ENCODE measurements around the gene FICD.

The FICD gene

DNA sequence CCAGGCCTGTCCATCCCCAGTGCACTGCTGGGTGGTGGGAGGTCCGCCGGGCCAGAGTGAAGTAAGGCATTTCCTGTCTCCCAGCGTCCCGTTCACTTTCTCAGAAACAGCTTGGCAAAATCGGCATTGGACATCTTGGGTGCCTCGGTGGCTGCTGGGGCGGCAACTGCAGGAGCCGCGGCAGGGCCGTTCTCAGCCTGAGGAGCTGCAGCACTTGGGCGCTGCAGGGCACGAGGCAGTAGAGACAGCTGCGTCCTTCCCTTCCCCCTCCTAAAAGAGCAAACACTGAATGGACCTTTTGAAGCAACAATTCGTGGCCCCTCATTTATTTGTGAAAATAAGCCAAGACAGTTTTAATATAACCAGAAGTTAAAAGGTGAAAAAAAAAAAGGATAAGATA is 8.3 kb downstream of the FICD start:
- Histone ChIP-seq H3K4me3 (replicated peaks; ENCODE audit: insufficient read depth, low read length) (no peak overlapping the region), H3K27ac (replicated peaks) (no peak overlapping the region), H3K27me3 (ENCODE audit: insufficient read depth, poor library complexity, severe bottlenecking) (no peaks in the 10 kb centered on the region)
- no peak for DNase-seq (ENCODE audit: low read depth in 1 of 2, low spot score in 1 of 2)
- TF ChIP-seq, protein P1, sequence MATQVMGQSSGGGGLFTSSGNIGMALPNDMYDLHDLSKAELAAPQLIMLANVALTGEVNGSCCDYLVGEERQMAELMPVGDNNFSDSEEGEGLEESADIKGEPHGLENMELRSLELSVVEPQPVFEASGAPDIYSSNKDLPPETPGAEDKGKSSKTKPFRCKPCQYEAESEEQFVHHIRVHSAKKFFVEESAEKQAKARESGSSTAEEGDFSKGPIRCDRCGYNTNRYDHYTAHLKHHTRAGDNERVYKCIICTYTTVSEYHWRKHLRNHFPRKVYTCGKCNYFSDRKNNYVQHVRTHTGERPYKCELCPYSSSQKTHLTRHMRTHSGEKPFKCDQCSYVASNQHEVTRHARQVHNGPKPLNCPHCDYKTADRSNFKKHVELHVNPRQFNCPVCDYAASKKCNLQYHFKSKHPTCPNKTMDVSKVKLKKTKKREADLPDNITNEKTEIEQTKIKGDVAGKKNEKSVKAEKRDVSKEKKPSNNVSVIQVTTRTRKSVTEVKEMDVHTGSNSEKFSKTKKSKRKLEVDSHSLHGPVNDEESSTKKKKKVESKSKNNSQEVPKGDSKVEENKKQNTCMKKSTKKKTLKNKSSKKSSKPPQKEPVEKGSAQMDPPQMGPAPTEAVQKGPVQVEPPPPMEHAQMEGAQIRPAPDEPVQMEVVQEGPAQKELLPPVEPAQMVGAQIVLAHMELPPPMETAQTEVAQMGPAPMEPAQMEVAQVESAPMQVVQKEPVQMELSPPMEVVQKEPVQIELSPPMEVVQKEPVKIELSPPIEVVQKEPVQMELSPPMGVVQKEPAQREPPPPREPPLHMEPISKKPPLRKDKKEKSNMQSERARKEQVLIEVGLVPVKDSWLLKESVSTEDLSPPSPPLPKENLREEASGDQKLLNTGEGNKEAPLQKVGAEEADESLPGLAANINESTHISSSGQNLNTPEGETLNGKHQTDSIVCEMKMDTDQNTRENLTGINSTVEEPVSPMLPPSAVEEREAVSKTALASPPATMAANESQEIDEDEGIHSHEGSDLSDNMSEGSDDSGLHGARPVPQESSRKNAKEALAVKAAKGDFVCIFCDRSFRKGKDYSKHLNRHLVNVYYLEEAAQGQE (IDR thresholded peaks at IDR 0.05; ENCODE audit: insufficient replicate concordance, low read depth), result no peak
- no peak for TF ChIP-seq GABPA (IDR thresholded peaks at IDR 0.05; ENCODE audit: low read depth)
- no peak for TF ChIP-seq POLR2AphosphoS5 (IDR thresholded peaks at IDR 0.05; ENCODE audit: low read depth)
- no peak for TF ChIP-seq SPI1 (IDR thresholded peaks at IDR 0.05; ENCODE audit: borderline replicate concordance, low read depth)
- TF ChIP-seq, protein P2, sequence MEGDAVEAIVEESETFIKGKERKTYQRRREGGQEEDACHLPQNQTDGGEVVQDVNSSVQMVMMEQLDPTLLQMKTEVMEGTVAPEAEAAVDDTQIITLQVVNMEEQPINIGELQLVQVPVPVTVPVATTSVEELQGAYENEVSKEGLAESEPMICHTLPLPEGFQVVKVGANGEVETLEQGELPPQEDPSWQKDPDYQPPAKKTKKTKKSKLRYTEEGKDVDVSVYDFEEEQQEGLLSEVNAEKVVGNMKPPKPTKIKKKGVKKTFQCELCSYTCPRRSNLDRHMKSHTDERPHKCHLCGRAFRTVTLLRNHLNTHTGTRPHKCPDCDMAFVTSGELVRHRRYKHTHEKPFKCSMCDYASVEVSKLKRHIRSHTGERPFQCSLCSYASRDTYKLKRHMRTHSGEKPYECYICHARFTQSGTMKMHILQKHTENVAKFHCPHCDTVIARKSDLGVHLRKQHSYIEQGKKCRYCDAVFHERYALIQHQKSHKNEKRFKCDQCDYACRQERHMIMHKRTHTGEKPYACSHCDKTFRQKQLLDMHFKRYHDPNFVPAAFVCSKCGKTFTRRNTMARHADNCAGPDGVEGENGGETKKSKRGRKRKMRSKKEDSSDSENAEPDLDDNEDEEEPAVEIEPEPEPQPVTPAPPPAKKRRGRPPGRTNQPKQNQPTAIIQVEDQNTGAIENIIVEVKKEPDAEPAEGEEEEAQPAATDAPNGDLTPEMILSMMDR (IDR thresholded peaks at IDR 0.05; ENCODE audit: insufficient read depth, low read length), result no peak

DNA sequence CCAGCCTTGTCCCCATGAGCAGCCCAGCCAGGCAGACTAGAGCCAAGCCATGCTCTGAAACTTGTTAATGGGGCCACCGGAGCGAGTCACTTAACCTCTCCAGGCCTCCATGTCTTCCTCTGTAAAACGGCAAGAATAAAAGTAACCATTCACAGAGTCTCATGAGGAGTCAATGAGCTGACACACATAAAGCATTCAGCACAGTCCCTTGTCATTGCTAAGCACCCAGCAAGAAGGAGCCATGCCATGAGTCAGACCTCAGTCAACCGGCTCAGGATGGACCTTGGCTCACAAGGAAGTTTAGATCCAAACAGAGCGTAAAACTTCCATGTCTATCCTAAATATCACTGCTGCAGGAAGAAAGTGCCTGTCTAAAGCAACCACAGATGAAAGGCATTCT is 10.6 kb downstream of the FICD start:
- DNase-seq (ENCODE audit: low read depth in 1 of 2, low spot score in 1 of 2), result no peak
- TF ChIP-seq, protein P1 (IDR thresholded peaks at IDR 0.05; ENCODE audit: insufficient replicate concordance, low read depth), result no peak
- no peak for TF ChIP-seq SPI1 (IDR thresholded peaks at IDR 0.05; ENCODE audit: borderline replicate concordance, low read depth)
- no peak overlapping the region for H3K4me3 ChIP-seq (replicated peaks; ENCODE audit: insufficient read depth, low read length)
- no peaks in the 10 kb centered on the region for H3K27me3 ChIP-seq (ENCODE audit: insufficient read depth, poor library complexity, severe bottlenecking)
- H3K27ac ChIP-seq (replicated peaks), result no peak overlapping the region

DNA sequence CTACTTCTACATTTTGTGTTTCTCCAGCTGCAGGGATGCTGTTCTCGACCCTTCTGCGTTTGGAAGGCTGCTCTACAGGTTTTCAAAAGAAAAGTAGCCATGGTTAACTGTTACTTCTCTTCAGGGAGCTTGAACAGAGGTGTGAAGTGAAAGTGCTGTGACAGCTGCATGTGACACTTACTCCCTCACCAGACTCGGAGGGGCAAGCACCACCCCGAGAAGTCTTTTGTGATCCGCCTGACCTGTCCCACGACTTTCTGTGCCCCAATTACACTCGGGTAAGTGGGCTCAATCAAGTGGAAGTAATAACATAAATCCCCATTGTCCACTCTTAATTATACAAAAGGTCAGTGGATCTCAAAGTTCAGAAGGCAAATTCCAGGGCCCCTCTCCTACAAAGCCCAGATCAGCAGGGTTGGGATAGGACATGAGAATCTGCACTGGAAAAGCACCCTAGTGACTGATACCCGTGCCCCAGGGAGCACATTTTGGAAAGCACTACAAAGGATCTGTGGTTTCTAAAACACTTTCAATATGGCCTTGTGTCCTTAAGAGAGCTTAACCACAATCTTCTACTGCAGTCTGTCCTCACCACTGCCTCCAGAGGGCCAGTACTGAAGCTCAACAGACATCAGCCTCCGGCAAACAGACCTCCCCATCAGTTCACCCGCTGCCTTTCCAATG is 11.5 kb downstream of the FICD start:
- TF ChIP-seq, protein P2 (IDR thresholded peaks at IDR 0.05; ENCODE audit: insufficient read depth, low read length), result no peak
- TF ChIP-seq GABPA (IDR thresholded peaks at IDR 0.05; ENCODE audit: low read depth) (no peak), POLR2AphosphoS5 (IDR thresholded peaks at IDR 0.05; ENCODE audit: low read depth) (no peak), SPI1 (IDR thresholded peaks at IDR 0.05; ENCODE audit: borderline replicate concordance, low read depth) (no peak)
- TF ChIP-seq, protein P1 (IDR thresholded peaks at IDR 0.05; ENCODE audit: insufficient replicate concordance, low read depth), result no peak
- no peak overlapping the region for H3K4me3 ChIP-seq (replicated peaks; ENCODE audit: insufficient read depth, low read length)
- no peak overlapping the region for H3K27ac ChIP-seq (replicated peaks)
- DNase-seq (ENCODE audit: low read depth in 1 of 2, low spot score in 1 of 2), result no peak
- H3K27me3 ChIP-seq (ENCODE audit: insufficient read depth, poor library complexity, severe bottlenecking), result no peaks in the 10 kb centered on the region
